NCI-H82 treated with DMSO at 0.1 percent for 48 hours (cell line): Measurements from ENCODE around the gene RPS3.

Experiments
- DNase-seq: peaks from one replicate; lab custom pipeline; 2025; ENCODE audit not compliant: unreplicated experiment; lab: John Stamatoyannopoulos, UW

Gene RPS3

GRCh38 chr11:75413864-75414263 is 14.5 kb downstream of the RPS3 start:
- DNase-seq, result no peak

- DNase-seq, result no peak
Measured at GRCh38 chr11:75420224-75421034, 21.1 kb downstream of the RPS3 start.

GRCh38 chr11:75421035-75421602 is 21.8 kb downstream of the RPS3 start:
- DNase-seq, result peak; percentile 75

- DNase-seq, result peak; percentile 8
Measured at GRCh38 chr11:75421902-75422247, 22.6 kb downstream of the RPS3 start.

- no peak for DNase-seq
Measured at GRCh38 chr11:75422248-75423231, 23.2 kb downstream of the RPS3 start.

GRCh38 chr11:75423721-75424120 is 24.4 kb downstream of the RPS3 start:
- no peak for DNase-seq

- DNase-seq, result no peak
Measured at GRCh38 chr11:75424396-75424795, 25.1 kb downstream of the RPS3 start.

GRCh38 chr11:75425422-75425821 is 26.1 kb downstream of the RPS3 start:
- no peak for DNase-seq

- no peak for DNase-seq
Measured at GRCh38 chr11:75426720-75427086, 27.4 kb downstream of the RPS3 start.

GRCh38 chr11:75427181-75427580 is 27.9 kb downstream of the RPS3 start:
- DNase-seq, result no peak

- DNase-seq, result peak; percentile 43
Measured at GRCh38 chr11:75428281-75428724, 29.0 kb downstream of the RPS3 start.

- peak; percentile 93 for DNase-seq
Measured at GRCh38 chr11:75428989-75429640, 29.8 kb downstream of the RPS3 start.

- no peak for DNase-seq
Measured at GRCh38 chr11:75429641-75429901, 30.3 kb downstream of the RPS3 start.

GRCh38 chr11:75429902-75430713 is 30.8 kb downstream of the RPS3 start:
- no peak for DNase-seq

GRCh38 chr11:75430714-75431532 is 31.6 kb downstream of the RPS3 start:
- peak; percentile 27 for DNase-seq

GRCh38 chr11:75431533-75432525 is 32.5 kb downstream of the RPS3 start:
- DNase-seq, result no peak

- no peak for DNase-seq
Measured at GRCh38 chr11:75432911-75433321, 33.6 kb downstream of the RPS3 start, which contains the start of gene KLHL35. KLHL35 (minus strand) TSS chr11:75433203; CDS start chr11:75430629, 2,574 bp downstream.

GRCh38 chr11:75433443-75433842 is 34.1 kb downstream of the RPS3 start:
- DNase-seq, result no peak
